Stimulated activated CD4-positive, alpha-beta T cell treated with anti-CD3 and anti-CD28 coated beads, Interleukin-4, amount 100 ng/mL, for 24 hours (primary cell): ENCODE results near the gene PPP1R12A.
"Not testable (repeated sequence)": the region's sequence is repeated elsewhere in the genome, so short reads cannot be mapped to it uniquely, and the experiment has no call there.

ENCODE experiments used
- DNase-seq: peaks from one replicate; pipeline ENCODE4 v3.0.0-alpha.2; 2020

PPP1R12A gene

DNA sequence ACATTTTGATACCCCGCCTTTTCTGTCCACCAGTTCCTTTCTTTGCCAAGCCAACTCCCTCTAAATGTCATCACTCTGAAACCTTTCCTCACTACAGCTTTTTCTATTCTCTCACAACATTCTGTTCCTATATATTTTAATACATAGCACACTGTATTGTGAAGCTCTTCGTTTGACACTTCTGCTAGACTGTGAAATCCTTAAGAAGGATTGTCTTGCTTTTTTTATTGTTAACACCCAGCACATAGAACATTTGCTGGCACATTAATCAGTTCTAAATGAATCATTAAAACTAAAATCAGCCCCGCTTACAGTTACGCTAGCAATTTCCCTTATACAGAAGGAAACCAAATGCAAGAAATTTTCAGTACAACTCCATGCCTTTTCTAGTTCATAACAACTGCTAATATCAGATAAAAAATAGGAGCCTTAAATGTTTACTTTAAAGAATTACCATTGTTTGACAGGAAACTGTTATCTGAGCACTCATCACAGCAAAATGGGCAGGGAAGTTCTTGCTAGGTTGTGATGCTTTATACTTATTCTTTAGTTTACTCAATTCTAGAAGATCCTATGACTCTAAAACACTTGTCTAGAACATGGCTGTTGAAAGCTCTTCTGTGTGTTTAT is 93.5 kb downstream of the PPP1R12A start:
- no peak for DNase-seq

- no peak for DNase-seq
These were observed 96.5 kb downstream of the PPP1R12A start for GRCh38 chr12:79838359-79838758.

GRCh38 chr12:79837575-79837974 is 97.3 kb downstream of the PPP1R12A start:
- DNase-seq, result no peak

- no peak for DNase-seq
These were observed 99.5 kb downstream of the PPP1R12A start for GRCh38 chr12:79835377-79835843.

DNA sequence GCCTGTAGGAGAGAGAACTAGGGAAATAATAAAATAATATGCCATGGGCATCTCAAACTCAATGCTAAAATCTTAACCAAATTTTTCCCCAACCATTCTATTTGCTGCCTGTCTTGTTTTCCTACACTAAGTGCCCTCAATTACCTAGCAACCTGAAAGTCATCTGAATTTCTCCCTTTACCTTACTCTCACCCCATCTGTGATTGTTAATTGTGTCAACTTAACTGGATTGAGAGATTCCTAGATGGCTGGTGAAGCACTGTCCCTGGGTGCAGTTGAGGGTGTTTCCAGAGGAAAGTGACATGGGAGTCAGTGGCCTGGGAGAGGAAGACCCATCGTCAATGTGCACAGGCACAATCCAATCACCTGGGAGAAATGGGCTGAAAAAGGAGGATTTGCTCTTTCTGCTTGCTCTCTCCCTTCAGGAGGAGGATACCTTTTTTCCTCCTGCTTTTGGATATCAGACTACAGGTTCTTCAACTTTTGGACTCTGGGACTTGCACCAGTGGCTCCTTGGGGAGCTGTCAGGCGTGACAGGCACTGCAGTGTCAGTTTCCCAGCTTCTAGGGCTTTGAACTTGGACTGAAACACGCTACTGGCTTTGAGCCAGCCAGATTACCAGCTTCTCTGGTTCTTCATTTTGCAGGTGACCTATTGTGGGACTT is 100.1 kb downstream of the PPP1R12A start:
- DNase-seq, result no peak

GRCh38 chr12:79830440-79830839 is 104.5 kb downstream of the PPP1R12A start:
- no peak for DNase-seq

GRCh38 chr12:79828924-79829323 is 106.0 kb downstream of the PPP1R12A start:
- no peak for DNase-seq

GRCh38 chr12:79827484-79827883 is 107.4 kb downstream of the PPP1R12A start:
- no peak for DNase-seq

DNA sequence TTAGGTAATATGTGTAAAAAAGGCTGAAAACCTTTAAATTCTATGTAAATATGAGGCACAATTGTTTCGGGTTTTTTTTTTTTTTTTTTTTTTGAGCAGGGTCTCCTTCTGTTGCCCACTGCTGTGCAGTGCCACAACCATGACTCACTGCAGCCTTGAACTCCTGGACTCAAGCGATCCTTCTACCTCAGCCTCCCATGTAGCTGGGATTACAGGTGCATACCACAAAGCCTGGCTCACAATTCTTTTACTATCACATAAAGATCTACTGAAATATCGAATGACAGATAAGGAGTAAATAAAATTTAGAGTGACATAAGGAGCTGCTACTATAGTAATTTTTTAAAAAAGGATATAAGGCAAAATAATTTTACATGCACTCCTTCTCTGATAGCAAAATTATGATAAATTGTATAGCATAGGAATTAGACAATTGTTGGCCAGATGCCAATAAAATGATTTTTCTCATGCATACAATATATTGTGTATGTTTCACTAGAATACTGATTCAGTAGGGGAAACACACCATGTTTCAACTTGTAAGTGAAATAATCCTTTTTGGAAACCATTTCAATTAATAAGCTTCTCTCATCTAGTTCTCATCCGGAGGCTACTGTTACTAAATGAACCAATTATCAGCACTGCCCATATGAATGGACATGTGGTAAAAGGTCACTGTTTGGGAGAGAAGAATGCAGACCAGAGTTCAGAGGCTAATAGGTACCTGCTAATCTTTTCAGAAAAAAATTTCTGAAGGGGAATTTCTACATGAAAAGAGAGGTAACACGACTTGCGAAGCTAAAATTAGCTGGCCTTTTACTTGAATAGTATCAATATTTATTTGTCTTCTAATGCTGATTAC is 108.4 kb downstream of the PPP1R12A start:
- DNase-seq, result no peak

DNA sequence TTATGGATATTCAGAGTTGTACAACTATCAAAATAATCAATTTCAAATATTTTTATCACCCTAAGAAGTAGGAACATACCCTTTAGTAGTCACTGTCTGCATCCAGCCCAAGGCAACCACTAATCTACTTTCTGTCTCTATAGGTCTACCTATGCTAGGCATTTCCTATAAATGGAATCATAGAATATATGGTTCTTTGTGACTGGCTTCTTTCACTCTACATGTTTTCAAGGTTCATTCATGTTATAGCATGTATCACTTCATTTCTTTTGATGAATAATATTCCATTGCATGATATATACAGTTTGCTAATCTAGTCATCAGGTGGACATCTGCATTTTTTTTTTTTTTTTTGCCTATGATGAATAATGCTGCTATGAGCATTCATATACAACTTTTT is 112.4 kb downstream of the PPP1R12A start:
- no peak for DNase-seq

DNA sequence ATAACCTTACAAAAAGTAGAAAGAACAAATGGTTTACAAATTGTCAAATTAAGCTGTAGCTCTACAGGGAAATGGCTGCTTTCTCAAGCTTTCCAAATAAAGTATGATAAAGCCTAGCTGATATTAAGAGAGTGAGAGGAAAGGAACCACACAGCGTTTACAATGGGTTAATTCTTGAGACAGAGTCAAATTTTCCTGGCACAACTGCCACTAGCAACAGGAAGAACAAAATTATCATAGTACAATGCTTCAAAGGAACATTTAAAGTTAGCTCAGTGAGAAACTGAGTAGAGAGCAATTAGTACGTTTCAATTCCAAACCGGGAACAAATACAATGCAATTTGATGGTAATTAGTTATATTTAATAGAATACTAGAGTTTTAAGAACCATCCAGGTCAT is 116.0 kb downstream of the PPP1R12A start:
- no peak for DNase-seq

GRCh38 chr12:79784366-79785065 is 150.4 kb downstream of the PPP1R12A start:
- not testable (repeated sequence) for DNase-seq

GRCh38 chr12:79782172-79782900 is 152.6 kb downstream of the PPP1R12A start:
- DNase-seq, result no peak

DNA sequence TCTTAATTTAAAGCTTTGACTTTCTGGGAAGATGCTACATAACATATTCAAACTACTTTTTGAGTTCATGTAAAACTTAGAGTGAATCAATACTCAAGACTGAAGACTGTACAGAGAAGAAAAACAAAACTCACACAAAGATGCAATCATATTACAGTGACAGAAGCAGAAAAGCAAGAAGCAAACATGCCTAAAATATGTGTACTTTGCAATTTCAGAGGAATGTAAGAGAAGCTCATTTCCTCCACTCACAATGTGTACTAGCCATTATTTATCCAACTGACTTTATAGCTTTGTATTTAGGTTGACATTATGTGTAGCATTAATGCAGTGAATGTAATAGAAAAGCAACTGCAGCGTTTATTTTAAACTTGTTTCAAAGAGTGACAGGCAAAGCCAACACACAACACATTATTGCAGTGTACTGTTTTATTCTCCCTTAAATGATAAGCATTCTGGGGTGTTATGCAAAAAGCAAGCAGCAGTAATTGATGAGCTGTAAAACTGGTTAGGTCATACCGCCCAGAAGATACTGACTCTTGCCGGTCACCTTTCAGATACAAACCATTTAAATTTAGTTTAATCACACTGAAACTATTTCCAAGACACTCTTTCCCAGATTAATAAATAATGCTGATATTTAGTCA is 156.0 kb downstream of the PPP1R12A start:
- DNase-seq, result no peak

GRCh38 chr12:79776111-79776510 is 158.8 kb downstream of the PPP1R12A start:
- no peak for DNase-seq

DNA sequence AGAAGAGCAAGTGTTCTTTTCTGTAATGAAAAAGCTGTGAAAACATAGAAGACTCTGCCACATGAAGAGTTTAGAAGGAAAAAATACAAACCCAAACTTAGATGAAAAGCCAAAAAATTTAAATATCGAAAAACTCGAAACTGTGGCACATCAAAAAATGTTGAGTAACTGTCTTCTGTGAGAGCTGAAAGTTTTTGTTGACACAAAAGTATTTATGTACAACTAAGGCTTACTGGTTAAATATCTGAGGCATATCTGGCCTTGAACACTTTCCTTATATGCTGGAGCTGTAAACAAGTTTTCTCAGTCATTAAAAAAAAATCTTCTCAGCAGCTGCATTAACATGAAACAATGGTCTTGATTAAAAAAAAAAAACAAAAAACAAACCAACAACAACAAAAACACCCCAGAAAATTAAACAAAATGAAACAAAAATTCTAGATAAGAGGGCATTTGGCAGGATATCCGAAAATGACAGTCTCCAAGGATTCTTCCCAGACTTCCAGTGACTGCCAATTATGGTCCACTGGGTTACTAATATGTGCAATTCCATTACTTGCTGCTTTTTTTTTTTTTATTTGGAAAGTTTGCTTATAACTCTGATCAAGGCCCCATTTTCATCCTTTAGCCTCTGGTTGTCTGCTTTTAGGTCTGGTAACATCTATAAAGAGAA is 159.4 kb downstream of the PPP1R12A start:
- DNase-seq, result no peak

DNA sequence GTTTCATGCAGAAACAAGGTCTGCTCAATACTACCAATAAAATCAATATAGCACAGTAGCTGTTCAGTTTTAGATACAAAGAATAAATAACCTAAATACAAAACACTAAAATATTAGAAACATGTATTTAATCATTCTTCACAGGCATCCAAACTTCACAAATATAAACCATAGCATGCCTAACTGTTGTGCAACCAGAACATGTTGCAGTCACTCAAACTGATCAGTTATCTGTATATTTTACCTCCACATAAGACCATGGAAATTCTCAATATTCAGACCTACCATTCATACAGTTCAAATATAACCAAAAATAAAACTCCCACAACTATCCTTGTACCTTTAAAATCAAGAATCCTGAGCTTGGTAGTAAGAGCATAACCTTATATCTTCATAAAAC is 161.0 kb downstream of the PPP1R12A start:
- DNase-seq, result no peak

DNA sequence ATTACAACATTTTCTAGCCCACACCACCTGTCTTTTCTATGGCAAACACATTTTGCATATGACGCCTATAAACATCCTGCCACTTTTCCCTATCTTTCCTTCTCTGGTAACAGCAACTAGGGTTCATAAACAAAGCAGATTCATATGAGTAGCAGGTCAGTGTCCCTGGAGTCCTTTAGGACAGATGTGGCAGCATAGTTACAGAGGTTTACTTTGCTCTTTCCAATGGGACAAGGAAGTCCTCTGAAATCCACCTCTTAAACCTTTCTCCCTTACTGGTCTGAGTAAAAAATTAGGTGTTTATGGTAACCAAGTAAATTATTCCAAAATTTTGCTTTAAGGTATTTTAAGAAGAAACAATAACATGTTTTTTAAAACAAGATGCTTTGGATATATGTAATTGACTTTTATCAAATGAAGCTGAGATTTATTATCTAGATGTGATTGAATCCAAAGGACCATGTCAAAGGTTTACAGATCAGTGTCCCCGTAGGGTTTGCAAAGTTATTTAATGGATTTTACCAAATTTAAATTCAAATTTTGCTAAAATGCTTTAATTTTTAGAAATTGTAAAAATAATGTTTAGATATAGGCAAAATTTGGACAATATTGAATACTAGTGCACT is 164.9 kb downstream of the PPP1R12A start:
- DNase-seq, result no peak

- DNase-seq, result no peak
These were observed 165.6 kb downstream of the PPP1R12A start for GRCh38 chr12:79769189-79769859.
